GM12878 (cell line): ENCODE data around the gene CMA1. TPM values are rescaled to one million over a fixed set of nuclear protein-coding genes. Genes with fewer than 3 reads are reported as not detected.

Source experiments
- BCLAF1 ChIP-seq: fragments of 450-650 bp; IDR thresholded peaks from 2 replicates; pipeline ENCODE4 v1.6.1; 2017; ENCODE audit warnings: antibody characterized with exemption, mild to moderate bottlenecking, moderate library complexity
- EGR1 ChIP-seq, 2 experiments: IDR thresholded peaks; 1 replicate in 1 of 2; 2 replicates in 1 of 2; pipeline ENCODE4 v1.6.1; 2011 to 2012; ENCODE audit warnings: low read depth in 2 of 2, low read length in 2 of 2, borderline replicate concordance in 1 of 2, mild to moderate bottlenecking in 1 of 2, moderate library complexity in 1 of 2
- HDAC6 ChIP-seq: fragments of 200-600 bp; sonication (generic); IDR thresholded peaks from one replicate; pipeline ENCODE4 v1.8.0; 2017; ENCODE audit warnings: antibody characterized with exemption; ENCODE audit not compliant: unreplicated experiment
- POLR2AphosphoS2 ChIP-seq: IDR thresholded peaks from 2 replicates; pipeline ENCODE4 v1.6.1; 2011; ENCODE audit warnings: low read depth, mild to moderate bottlenecking, low read length, improper control_type of control experiment, moderate library complexity
- RFX5 ChIP-seq: IDR thresholded peaks from 2 replicates; pipeline ENCODE4 v1.6.1; 2011; ENCODE audit warnings: low read depth, low read length, improper control_type of control experiment
- SMARCA5 ChIP-seq: fragments of 450-650 bp; IDR thresholded peaks from 2 replicates; pipeline ENCODE4 v1.6.1; 2017; ENCODE audit warnings: mild to moderate bottlenecking
- ZNF622 ChIP-seq: fragments of 450-650 bp; IDR thresholded peaks from 2 replicates; pipeline ENCODE4 v1.6.1; 2017; ENCODE audit warnings: mild to moderate bottlenecking, inconsistent platforms
- polyA plus RNA-seq, 11 experiments: library from polyadenylated mRNA; depleted of rRNA in 4 of 11; unstranded in 6 of 11; stranded (reverse) in 5 of 11; fragments of >200 nt; fragmentation: Nextera tagmentation in 4 of 11; fragmentation: Illumina TruSeq in 1 of 11; extraction: Ambion mirVana in 4 of 11; extraction: Trizol in 1 of 11; gene quantifications; 1 replicate in 1 of 11; 2 replicates in 10 of 11; pipeline versions ENCODE4 v1.2.1 to v1.2.3, GENCODE V29; 2011 to 2016; ENCODE audit warnings: inconsistent platforms in 2 of 11, missing spikeins in 2 of 11, low read depth in 1 of 11
- total RNA-seq, 4 experiments: library from RNA; depleted of rRNA in 3 of 4; stranded (reverse); fragments of >200 nt in 3 of 4; fragmentation: Illumina TruSeq in 1 of 4; extraction: Trizol in 1 of 4; gene quantifications; 2 replicates each; pipeline versions ENCODE4 v1.2.1 to v1.2.3, GENCODE V29; 2013 to 2021

Gene CMA1
- total and polyA plus RNA-seq, 10 of the 15 experiments (the other 5 are each of a cell fraction or from before 2014, with no cell fraction given): not detected

GRCh38 chr14:24456980-24457379, 51.1 kb downstream of the CMA1 start (continued):
- no peak for TF ChIP-seq BCLAF1
- TF ChIP-seq ZNF622: no peak
- TF ChIP-seq RFX5: no peak
- TF ChIP-seq EGR1 (IDR thresholded peaks at IDR 0.05; ENCODE audit: borderline replicate concordance in 1 of 2, low read depth in 2 of 2, low read length in 2 of 2): no peak
- no peak for TF ChIP-seq POLR2AphosphoS2
- no peak for TF ChIP-seq SMARCA5
- TF ChIP-seq HDAC6: no peak
- TF ChIP-seq, all 136 proteins: peak for 0

Other genes with a start within 250 kb of the CMA1 start
Only the 7 nearest of the 17 such genes appear.
- not detected in 2 replicates for gene NYNRIN, start 109.3 kb downstream of the CMA1 start, total RNA-seq (2014; rRNA removed)
- not detected in 2 replicates for gene NYNRIN, start 109.3 kb downstream of the CMA1 start, total RNA-seq (2014; rRNA removed; fragmentation: Illumina TruSeq; extraction: Trizol)
- gene NYNRIN, start 109.3 kb downstream of the CMA1 start, total RNA-seq (2021): 0.05 and 0.15 TPM in 2 replicates
- 0.01 TPM in 1 of 2 replicates, not detected in the other for gene NYNRIN, start 109.3 kb downstream of the CMA1 start, polyA plus RNA-seq (2011; rRNA removed)
- gene NYNRIN, start 109.3 kb downstream of the CMA1 start, polyA plus RNA-seq (2014; fragmentation: Illumina TruSeq; extraction: Trizol): under 0.01 TPM in 1 of 2 replicates, not detected in the other
- not detected for gene NYNRIN, start 109.3 kb downstream of the CMA1 start, polyA plus RNA-seq (2014; fragmentation: Nextera tagmentation; extraction: Ambion mirVana)
- 0.01 and 0.05 TPM in 2 replicates for gene NYNRIN, start 109.3 kb downstream of the CMA1 start, polyA plus RNA-seq (2014; rRNA removed)
- under 1 TPM in 1 of 2 experiments, not detected in 1; 0.01 TPM for gene NYNRIN, start 109.3 kb downstream of the CMA1 start, polyA plus RNA-seq (2016; fragmentation: Nextera tagmentation; extraction: Ambion mirVana)
- 0.51 and 0.71 TPM in 2 replicates for gene CBLN3, start 78.6 kb downstream of the CMA1 start, total RNA-seq (2014; rRNA removed)
- 1.1 and 1.3 TPM in 2 replicates for gene CBLN3, start 78.6 kb downstream of the CMA1 start, total RNA-seq (2014; rRNA removed; fragmentation: Illumina TruSeq; extraction: Trizol)
- 2.8 and 3.8 TPM in 2 replicates for gene CBLN3, start 78.6 kb downstream of the CMA1 start, total RNA-seq (2021)
- 4.6 and 4.9 TPM in 2 replicates for gene CBLN3, start 78.6 kb downstream of the CMA1 start, polyA plus RNA-seq (2011; rRNA removed)
- 1.3 and 1.8 TPM in 2 replicates for gene CBLN3, start 78.6 kb downstream of the CMA1 start, polyA plus RNA-seq (2014; fragmentation: Illumina TruSeq; extraction: Trizol)
- under 1 TPM; 0.16 to 0.35 TPM for gene CBLN3, start 78.6 kb downstream of the CMA1 start, polyA plus RNA-seq (2014; fragmentation: Nextera tagmentation; extraction: Ambion mirVana)
- gene CBLN3, start 78.6 kb downstream of the CMA1 start, polyA plus RNA-seq (2014; rRNA removed): 2.5 and 2.9 TPM in 2 replicates
- gene CBLN3, start 78.6 kb downstream of the CMA1 start, polyA plus RNA-seq (2016; fragmentation: Nextera tagmentation; extraction: Ambion mirVana): 1 to 10 TPM in 1 of 2 experiments, under 1 TPM in 1; 0.37 to 1.4 TPM
- gene KHNYN, start 78.3 kb downstream of the CMA1 start, total RNA-seq (2014; rRNA removed): 34.7 and 36.7 TPM in 2 replicates
- gene KHNYN, start 78.3 kb downstream of the CMA1 start, total RNA-seq (2014; rRNA removed; fragmentation: Illumina TruSeq; extraction: Trizol): 20.8 and 21.0 TPM in 2 replicates
- 33.9 and 34.0 TPM in 2 replicates for gene KHNYN, start 78.3 kb downstream of the CMA1 start, total RNA-seq (2021)
- gene KHNYN, start 78.3 kb downstream of the CMA1 start, polyA plus RNA-seq (2011; rRNA removed): 19.8 and 22.2 TPM in 2 replicates
- 22.9 and 23.2 TPM in 2 replicates for gene KHNYN, start 78.3 kb downstream of the CMA1 start, polyA plus RNA-seq (2014; fragmentation: Illumina TruSeq; extraction: Trizol)
- 1 to 10 TPM; 1.4 to 3.6 TPM for gene KHNYN, start 78.3 kb downstream of the CMA1 start, polyA plus RNA-seq (2014; fragmentation: Nextera tagmentation; extraction: Ambion mirVana)
- gene KHNYN, start 78.3 kb downstream of the CMA1 start, polyA plus RNA-seq (2014; rRNA removed): 28.4 and 29.2 TPM in 2 replicates
- 10 to 100 TPM; 12.8 to 12.9 TPM for gene KHNYN, start 78.3 kb downstream of the CMA1 start, polyA plus RNA-seq (2016; fragmentation: Nextera tagmentation; extraction: Ambion mirVana)
- 31.7 and 32.7 TPM in 2 replicates for gene SDR39U1, start 65.5 kb downstream of the CMA1 start, total RNA-seq (2014; rRNA removed)
- gene SDR39U1, start 65.5 kb downstream of the CMA1 start, total RNA-seq (2014; rRNA removed; fragmentation: Illumina TruSeq; extraction: Trizol): 22.4 and 23.3 TPM in 2 replicates
- gene SDR39U1, start 65.5 kb downstream of the CMA1 start, total RNA-seq (2021): 55.1 and 64.1 TPM in 2 replicates
- gene SDR39U1, start 65.5 kb downstream of the CMA1 start, polyA plus RNA-seq (2011; rRNA removed): 33.5 and 44.3 TPM in 2 replicates
- 27.3 and 40.1 TPM in 2 replicates for gene SDR39U1, start 65.5 kb downstream of the CMA1 start, polyA plus RNA-seq (2014; fragmentation: Illumina TruSeq; extraction: Trizol)
- gene SDR39U1, start 65.5 kb downstream of the CMA1 start, polyA plus RNA-seq (2014; fragmentation: Nextera tagmentation; extraction: Ambion mirVana): 10 to 100 TPM; 14.0 to 26.4 TPM
- 85.2 and 88.9 TPM in 2 replicates for gene SDR39U1, start 65.5 kb downstream of the CMA1 start, polyA plus RNA-seq (2014; rRNA removed)
- gene SDR39U1, start 65.5 kb downstream of the CMA1 start, polyA plus RNA-seq (2016; fragmentation: Nextera tagmentation; extraction: Ambion mirVana): 10 to 100 TPM; 83.7 to 89.3 TPM
- not detected in 2 replicates for gene CTSG, start 68.0 kb upstream of the CMA1 start, total RNA-seq (2014; rRNA removed)
- not detected in 2 replicates for gene CTSG, start 68.0 kb upstream of the CMA1 start, total RNA-seq (2014; rRNA removed; fragmentation: Illumina TruSeq; extraction: Trizol)
- not detected in 2 replicates for gene CTSG, start 68.0 kb upstream of the CMA1 start, total RNA-seq (2021)
- gene CTSG, start 68.0 kb upstream of the CMA1 start, polyA plus RNA-seq (2011; rRNA removed): not detected in 2 replicates
- gene CTSG, start 68.0 kb upstream of the CMA1 start, polyA plus RNA-seq (2014; fragmentation: Illumina TruSeq; extraction: Trizol): not detected in 2 replicates
- gene CTSG, start 68.0 kb upstream of the CMA1 start, polyA plus RNA-seq (2014; fragmentation: Nextera tagmentation; extraction: Ambion mirVana): not detected
- not detected in 2 replicates for gene CTSG, start 68.0 kb upstream of the CMA1 start, polyA plus RNA-seq (2014; rRNA removed)
- gene CTSG, start 68.0 kb upstream of the CMA1 start, polyA plus RNA-seq (2016; fragmentation: Nextera tagmentation; extraction: Ambion mirVana): not detected
- 0.16 TPM in 1 of 2 replicates, not detected in the other for gene GZMH, start 101.4 kb upstream of the CMA1 start, total RNA-seq (2014; rRNA removed)
- 0.18 TPM in 1 of 2 replicates, not detected in the other for gene GZMH, start 101.4 kb upstream of the CMA1 start, total RNA-seq (2014; rRNA removed; fragmentation: Illumina TruSeq; extraction: Trizol)
- gene GZMH, start 101.4 kb upstream of the CMA1 start, total RNA-seq (2021): not detected in 2 replicates
- gene GZMH, start 101.4 kb upstream of the CMA1 start, polyA plus RNA-seq (2011; rRNA removed): not detected in 2 replicates
- gene GZMH, start 101.4 kb upstream of the CMA1 start, polyA plus RNA-seq (2014; fragmentation: Illumina TruSeq; extraction: Trizol): 0.16 TPM in 1 of 2 replicates, not detected in the other
- under 1 TPM; 0.18 to 0.53 TPM for gene GZMH, start 101.4 kb upstream of the CMA1 start, polyA plus RNA-seq (2014; fragmentation: Nextera tagmentation; extraction: Ambion mirVana)
- 0.24 and 0.27 TPM in 2 replicates for gene GZMH, start 101.4 kb upstream of the CMA1 start, polyA plus RNA-seq (2014; rRNA removed)
- not detected for gene GZMH, start 101.4 kb upstream of the CMA1 start, polyA plus RNA-seq (2016; fragmentation: Nextera tagmentation; extraction: Ambion mirVana)
- not detected in 2 replicates for gene GZMB, start 125.9 kb upstream of the CMA1 start, total RNA-seq (2014; rRNA removed)
- gene GZMB, start 125.9 kb upstream of the CMA1 start, total RNA-seq (2014; rRNA removed; fragmentation: Illumina TruSeq; extraction: Trizol): not detected in 2 replicates
- gene GZMB, start 125.9 kb upstream of the CMA1 start, total RNA-seq (2021): 0.87 and 1.1 TPM in 2 replicates
- not detected in 2 replicates for gene GZMB, start 125.9 kb upstream of the CMA1 start, polyA plus RNA-seq (2011; rRNA removed)
- 0.38 TPM in 1 of 2 replicates, not detected in the other for gene GZMB, start 125.9 kb upstream of the CMA1 start, polyA plus RNA-seq (2014; fragmentation: Illumina TruSeq; extraction: Trizol)
- gene GZMB, start 125.9 kb upstream of the CMA1 start, polyA plus RNA-seq (2014; fragmentation: Nextera tagmentation; extraction: Ambion mirVana): under 1 TPM in 1 of 2 experiments, not detected in 1; 0.19 TPM
- not detected in 2 replicates for gene GZMB, start 125.9 kb upstream of the CMA1 start, polyA plus RNA-seq (2014; rRNA removed)
- gene GZMB, start 125.9 kb upstream of the CMA1 start, polyA plus RNA-seq (2016; fragmentation: Nextera tagmentation; extraction: Ambion mirVana): not detected